GM12878 (cell line): ENCODE measurements around the gene VCAN. TPM values are rescaled to one million over a fixed set of nuclear protein-coding genes. Genes with fewer than 3 reads are reported as not detected.

Source experiments
- ATAC-seq: fragments of 200-7000 bp; cut with Tn5 transposase; 3 replicates; pipeline ENCODE4 v1.9.1; 2020; ENCODE audit warnings: mild to moderate bottlenecking, moderate library complexity
- BruUV-seq: library from RNA; stranded (reverse); fragments of 400-500 nt; replicated peaks from 2 replicates; lab custom pipeline; 2021; lab: Mats Ljungman, UMichigan
- CTCF ChIA-PET: fragments of 300-600 bp; sonication (Branson Sonifier 250); formaldehyde crosslinking; extraction: SDS; loops from one replicate; lab custom pipeline; 2021; ENCODE audit warnings: inconsistent platforms; lab: Yijun Ruan, JAX
- POLR2A ChIA-PET: fragments of 350-600 bp; formaldehyde crosslinking; extraction: SDS; loops from one replicate; lab custom pipeline; 2021; ENCODE audit warnings: inconsistent platforms; lab: Charles Lee
- RAD21 ChIA-PET: fragments of 300-600 bp; sonication (Branson Sonifier 250); formaldehyde crosslinking; loops from one replicate; lab custom pipeline; 2023; ENCODE audit warnings: antibody characterized with exemption; ENCODE audit not compliant: unreplicated experiment; lab: Charles Lee
- SMC1A ChIA-PET: fragments of 300-600 bp; sonication (Branson Sonifier 250); formaldehyde crosslinking; loops from one replicate; lab custom pipeline; 2023; ENCODE audit not compliant: unreplicated experiment, uncharacterized antibody; lab: Charles Lee
- DNase-seq: peaks from one replicate; pipeline ENCODE4 v3.0.0-alpha.2; 2011; ENCODE audit warnings: low read depth, low spot score
- FAIRE-seq: peaks from 3 replicates; lab custom pipeline; 2011; peaks lifted over from hg19 to GRCh38; lab: Jason Lieb, UNC
- H2AFZ ChIP-seq: 2 replicates; pipeline ENCODE4 v1.6.0; 2011; ENCODE audit warnings: low read depth, low read length, control low read depth; ENCODE audit not compliant: control insufficient read depth
- H3K27ac ChIP-seq: 2 replicates; pipeline ENCODE4 v1.5.1; 2011; ENCODE audit warnings: control low read depth; ENCODE audit not compliant: control insufficient read depth, insufficient read depth
- H3K27me3 ChIP-seq, 2 experiments: replicated peaks in 1 of 2; 2 replicates each; pipeline versions ENCODE4 v1.6.0 to v1.6.1; 2011; ENCODE audit warnings: low read length in 1 of 2; ENCODE audit not compliant: control insufficient read depth in 2 of 2, insufficient read depth in 2 of 2
- H3K36me3 ChIP-seq, 2 experiments: 2 replicates each; pipeline ENCODE4 v1.5.1; 2011; ENCODE audit warnings: low read length in 1 of 2; ENCODE audit not compliant: control insufficient read depth in 2 of 2, insufficient read depth in 2 of 2
- H3K4me1 ChIP-seq: 2 replicates; pipeline ENCODE4 v1.6.1; 2011; ENCODE audit warnings: mild to moderate bottlenecking, low read length, moderate library complexity, mixed read lengths; ENCODE audit not compliant: control insufficient read depth, insufficient read depth
- H3K4me2 ChIP-seq: 2 replicates; pipeline ENCODE4 v1.6.0; 2011; ENCODE audit warnings: control low read depth; ENCODE audit not compliant: control insufficient read depth, insufficient read depth
- H3K4me3 ChIP-seq: fragments of 200-600 bp; sonication (generic); 2 replicates; pipeline ENCODE4 v1.5.1; 2016
- H3K79me2 ChIP-seq: 2 replicates; pipeline ENCODE4 v1.6.0; 2011; ENCODE audit warnings: low read length; ENCODE audit not compliant: control insufficient read depth, insufficient read depth
- H3K9ac ChIP-seq: 2 replicates; pipeline ENCODE4 v1.8.0; 2011; ENCODE audit warnings: low read length, control low read depth, mixed read lengths; ENCODE audit not compliant: control insufficient read depth, insufficient read depth
- H3K9me3 ChIP-seq: replicated peaks from 3 replicates; pipeline ENCODE4 v1.5.1; 2011; ENCODE audit warnings: mild to moderate bottlenecking, low read length; ENCODE audit not compliant: control insufficient read depth, insufficient read depth
- H4K20me1 ChIP-seq: 2 replicates; pipeline ENCODE4 v1.6.0; 2011; ENCODE audit not compliant: control insufficient read depth, insufficient read depth
- BCL11A ChIP-seq: IDR thresholded peaks from 2 replicates; pipeline ENCODE4 v1.6.1; 2011; ENCODE audit warnings: low read depth, low read length
- CBX3 ChIP-seq: fragments of 200-600 bp; sonication (generic); IDR thresholded peaks from 2 replicates; pipeline ENCODE4 v1.6.1; 2016; ENCODE audit warnings: low read depth, borderline replicate concordance
- FOS ChIP-seq: IDR thresholded peaks from 3 replicates; pipeline ENCODE4 v1.6.1; 2011; ENCODE audit warnings: borderline replicate concordance; ENCODE audit not compliant: insufficient read length; ENCODE audit errors: extremely low read depth
- HCFC1 ChIP-seq: fragments of 150-350 bp; IDR thresholded peaks from 2 replicates; pipeline ENCODE4 v1.6.1; 2014; ENCODE audit warnings: low read length
- HDGF ChIP-seq: fragments of 450-650 bp; IDR thresholded peaks from 2 replicates; pipeline ENCODE4 v1.6.1; 2016; ENCODE audit warnings: antibody characterized with exemption
- IKZF2 ChIP-seq, 2 experiments: fragments of 450-650 bp; IDR thresholded peaks; 2 replicates each; pipeline ENCODE4 v1.6.1; 2017; ENCODE audit warnings: mild to moderate bottlenecking in 2 of 2, moderate library complexity in 2 of 2
- NR2C2 ChIP-seq: IDR thresholded peaks from 2 replicates; pipeline ENCODE4 v1.6.1; 2011; ENCODE audit warnings: borderline replicate concordance, low read depth; ENCODE audit not compliant: control insufficient read depth, insufficient read length
- STAT1 ChIP-seq: fragments of 450-650 bp; conservative IDR thresholded peaks from 2 replicates; pipeline ENCODE4 v1.6.1; 2014; ENCODE audit warnings: antibody characterized with exemption, mild to moderate bottlenecking
- TCF12 ChIP-seq: IDR thresholded peaks from 2 replicates; pipeline ENCODE4 v1.6.1; 2011; ENCODE audit warnings: low read depth, mild to moderate bottlenecking, low read length
- ZNF274 ChIP-seq: IDR thresholded peaks from one replicate; pipeline ENCODE4 v1.8.0; 2011; ENCODE audit not compliant: insufficient read length, insufficient read depth
- WGBS: methylation state at CpG from one replicate; pipeline ENCODE4 v1.1.6; 2016; ENCODE audit warnings: low lambda C conversion rate; ENCODE audit not compliant: insufficient replicate concordance, insufficient coverage; ENCODE audit errors: missing lambda C conversion rate; 5-methylcytosine and 5-hydroxymethylcytosine counted together
- in situ Hi-C: fragments of 300-500 bp; cut with MboI; formaldehyde crosslinking; loops from 9 replicates; pipeline ENCODE4 v1.14.3; 2018; ENCODE audit warnings: mixed read lengths
- intact Hi-C: fragments of 100-400 bp; cut with micrococcal nuclease; formaldehyde crosslinking; loops from one replicate; pipeline ENCODE4 v1.14.2; 2022; ENCODE audit not compliant: unreplicated experiment
- polyA plus RNA-seq, 11 experiments: library from polyadenylated mRNA; depleted of rRNA in 4 of 11; unstranded in 6 of 11; stranded (reverse) in 5 of 11; fragments of >200 nt; fragmentation: Nextera tagmentation in 4 of 11; fragmentation: Illumina TruSeq in 1 of 11; extraction: Ambion mirVana in 4 of 11; extraction: Trizol in 1 of 11; gene quantifications; 1 replicate in 1 of 11; 2 replicates in 10 of 11; pipeline versions ENCODE4 v1.2.1 to v1.2.3, GENCODE V29; 2011 to 2016; ENCODE audit warnings: inconsistent platforms in 2 of 11, missing spikeins in 2 of 11, low read depth in 1 of 11
- total RNA-seq, 4 experiments: library from RNA; depleted of rRNA in 3 of 4; stranded (reverse); fragments of >200 nt in 3 of 4; fragmentation: Illumina TruSeq in 1 of 4; extraction: Trizol in 1 of 4; gene quantifications; 2 replicates each; pipeline versions ENCODE4 v1.2.1 to v1.2.3, GENCODE V29; 2013 to 2021
- TF ChIP-seq, protein P1 (sequence below): IDR thresholded peaks from 2 replicates; pipeline ENCODE4 v1.6.1; 2011; ENCODE audit warnings: low read depth, low read length, improper control_type of control experiment, borderline replicate concordance
- TF ChIP-seq, protein P2 (sequence below): fragments of 450-650 bp; IDR thresholded peaks from 2 replicates; pipeline ENCODE4 v1.6.1; 2017; ENCODE audit warnings: low read depth, mild to moderate bottlenecking, moderate library complexity
- TF ChIP-seq, protein P3 (sequence below): fragments of 450-650 bp; formaldehyde crosslinking; IDR thresholded peaks from 2 replicates; pipeline ENCODE4 v1.4.0; 2022; ENCODE audit warnings: mild to moderate bottlenecking, moderate library complexity
- TF ChIP-seq, protein P4 (sequence below): fragments of 450-650 bp; IDR thresholded peaks from 2 replicates; pipeline ENCODE4 v1.6.1; 2016; ENCODE audit warnings: mild to moderate bottlenecking
- TF ChIP-seq, protein P5 (sequence below): IDR thresholded peaks from 2 replicates; pipeline ENCODE4 v1.6.1; 2011; ENCODE audit warnings: borderline replicate concordance, low read depth, mild to moderate bottlenecking, moderate library complexity, mixed read lengths, low read length; ENCODE audit not compliant: insufficient read depth; ENCODE audit errors: extremely low read length

Gene VCAN
- total and polyA plus RNA-seq, 10 of the 15 experiments (the other 5 are each of a cell fraction or from before 2014, with no cell fraction given): 1.2 to 15.2 (median 4.5) TPM

DNA sequence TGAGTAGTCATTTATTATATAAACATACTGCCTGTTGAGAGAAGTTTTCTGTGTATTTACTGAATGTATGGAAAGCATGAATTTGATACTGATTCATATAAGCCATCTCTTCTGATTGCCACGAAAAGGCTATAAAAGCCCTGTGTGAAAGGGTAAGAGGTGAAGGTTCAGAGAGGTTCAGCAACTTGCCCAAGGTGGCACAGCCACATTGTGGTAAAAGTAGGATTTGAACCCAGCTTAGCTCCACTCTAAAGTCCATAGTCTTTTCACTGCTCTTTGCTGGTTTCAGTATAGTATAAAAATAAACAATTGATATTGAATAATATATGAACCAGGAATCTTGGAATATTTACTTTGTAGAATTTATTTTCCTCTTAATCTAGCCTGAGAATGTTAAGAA, 71.3 kb downstream of the VCAN start:
- DNase-seq (no peak), ATAC-seq (no peak), FAIRE-seq (no peak)
- Histone ChIP-seq H3K9me3 (no peaks in the 10 kb centered on the region; the same call in 2 of the 3 replicates), H3K4me1 (no peaks in the 10 kb centered on the region; the same call in 1 of the 2 replicates), H3K36me3 (no peaks in the 10 kb centered on the region), H3K79me2 (no peaks in the 10 kb centered on the region), H2AFZ (no peak overlapping the region), H3K4me2 (no peak overlapping the region), H3K9ac (no peak overlapping the region), H3K4me3 (no peak overlapping the region), H3K27me3 (no peaks in the 10 kb centered on the region), H4K20me1 (no peaks in the 10 kb centered on the region), H3K27ac (no peak overlapping the region)
- POLR2A ChIA-PET: no interaction called here
- no TSS peak for BruUV-seq
- RAD21 ChIA-PET: no interaction called here
- SMC1A ChIA-PET: no interaction called here
- CTCF ChIA-PET: no interaction called here
- intact Hi-C loops: no loop called here
- TF ChIP-seq NR2C2: no peak
- TF ChIP-seq, protein P1, sequence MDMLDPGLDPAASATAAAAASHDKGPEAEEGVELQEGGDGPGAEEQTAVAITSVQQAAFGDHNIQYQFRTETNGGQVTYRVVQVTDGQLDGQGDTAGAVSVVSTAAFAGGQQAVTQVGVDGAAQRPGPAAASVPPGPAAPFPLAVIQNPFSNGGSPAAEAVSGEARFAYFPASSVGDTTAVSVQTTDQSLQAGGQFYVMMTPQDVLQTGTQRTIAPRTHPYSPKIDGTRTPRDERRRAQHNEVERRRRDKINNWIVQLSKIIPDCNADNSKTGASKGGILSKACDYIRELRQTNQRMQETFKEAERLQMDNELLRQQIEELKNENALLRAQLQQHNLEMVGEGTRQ: no peak
- TF ChIP-seq STAT1: no peak
- TF ChIP-seq BCL11A: no peak
- no peak for TF ChIP-seq IKZF2 (IDR thresholded peaks at IDR 0.05)
- no peak for TF ChIP-seq HCFC1
- TF ChIP-seq FOS: no peak
- TF ChIP-seq TCF12: no peak
- TF ChIP-seq, protein P2, sequence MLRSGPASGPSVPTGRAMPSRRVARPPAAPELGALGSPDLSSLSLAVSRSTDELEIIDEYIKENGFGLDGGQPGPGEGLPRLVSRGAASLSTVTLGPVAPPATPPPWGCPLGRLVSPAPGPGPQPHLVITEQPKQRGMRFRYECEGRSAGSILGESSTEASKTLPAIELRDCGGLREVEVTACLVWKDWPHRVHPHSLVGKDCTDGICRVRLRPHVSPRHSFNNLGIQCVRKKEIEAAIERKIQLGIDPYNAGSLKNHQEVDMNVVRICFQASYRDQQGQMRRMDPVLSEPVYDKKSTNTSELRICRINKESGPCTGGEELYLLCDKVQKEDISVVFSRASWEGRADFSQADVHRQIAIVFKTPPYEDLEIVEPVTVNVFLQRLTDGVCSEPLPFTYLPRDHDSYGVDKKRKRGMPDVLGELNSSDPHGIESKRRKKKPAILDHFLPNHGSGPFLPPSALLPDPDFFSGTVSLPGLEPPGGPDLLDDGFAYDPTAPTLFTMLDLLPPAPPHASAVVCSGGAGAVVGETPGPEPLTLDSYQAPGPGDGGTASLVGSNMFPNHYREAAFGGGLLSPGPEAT: no peak
- TF ChIP-seq, protein P3, sequence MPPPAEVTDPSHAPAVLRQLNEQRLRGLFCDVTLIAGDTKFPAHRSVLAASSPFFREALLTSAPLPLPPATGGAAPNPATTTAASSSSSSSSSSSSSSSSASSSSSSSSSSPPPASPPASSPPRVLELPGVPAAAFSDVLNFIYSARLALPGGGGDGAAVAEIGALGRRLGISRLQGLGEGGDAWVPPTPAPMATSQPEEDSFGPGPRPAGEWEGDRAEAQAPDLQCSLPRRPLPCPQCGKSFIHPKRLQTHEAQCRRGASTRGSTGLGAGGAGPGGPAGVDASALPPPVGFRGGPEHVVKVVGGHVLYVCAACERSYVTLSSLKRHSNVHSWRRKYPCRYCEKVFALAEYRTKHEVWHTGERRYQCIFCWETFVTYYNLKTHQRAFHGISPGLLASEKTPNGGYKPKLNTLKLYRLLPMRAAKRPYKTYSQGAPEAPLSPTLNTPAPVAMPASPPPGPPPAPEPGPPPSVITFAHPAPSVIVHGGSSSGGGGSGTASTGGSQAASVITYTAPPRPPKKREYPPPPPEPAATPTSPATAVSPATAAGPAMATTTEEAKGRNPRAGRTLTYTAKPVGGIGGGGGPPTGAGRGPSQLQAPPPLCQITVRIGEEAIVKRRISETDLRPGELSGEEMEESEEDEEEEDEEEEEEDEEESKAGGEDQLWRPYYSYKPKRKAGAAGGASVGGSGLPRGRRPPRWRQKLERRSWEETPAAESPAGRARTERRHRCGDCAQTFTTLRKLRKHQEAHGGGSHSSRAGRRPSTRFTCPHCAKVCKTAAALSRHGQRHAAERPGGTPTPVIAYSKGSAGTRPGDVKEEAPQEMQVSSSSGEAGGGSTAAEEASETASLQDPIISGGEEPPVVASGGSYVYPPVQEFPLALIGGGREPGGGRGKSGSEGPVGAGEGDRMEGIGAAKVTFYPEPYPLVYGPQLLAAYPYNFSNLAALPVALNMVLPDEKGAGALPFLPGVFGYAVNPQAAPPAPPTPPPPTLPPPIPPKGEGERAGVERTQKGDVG: no peak
- TF ChIP-seq ZNF274: no peak
- TF ChIP-seq CBX3: no peak
- TF ChIP-seq, protein P4, sequence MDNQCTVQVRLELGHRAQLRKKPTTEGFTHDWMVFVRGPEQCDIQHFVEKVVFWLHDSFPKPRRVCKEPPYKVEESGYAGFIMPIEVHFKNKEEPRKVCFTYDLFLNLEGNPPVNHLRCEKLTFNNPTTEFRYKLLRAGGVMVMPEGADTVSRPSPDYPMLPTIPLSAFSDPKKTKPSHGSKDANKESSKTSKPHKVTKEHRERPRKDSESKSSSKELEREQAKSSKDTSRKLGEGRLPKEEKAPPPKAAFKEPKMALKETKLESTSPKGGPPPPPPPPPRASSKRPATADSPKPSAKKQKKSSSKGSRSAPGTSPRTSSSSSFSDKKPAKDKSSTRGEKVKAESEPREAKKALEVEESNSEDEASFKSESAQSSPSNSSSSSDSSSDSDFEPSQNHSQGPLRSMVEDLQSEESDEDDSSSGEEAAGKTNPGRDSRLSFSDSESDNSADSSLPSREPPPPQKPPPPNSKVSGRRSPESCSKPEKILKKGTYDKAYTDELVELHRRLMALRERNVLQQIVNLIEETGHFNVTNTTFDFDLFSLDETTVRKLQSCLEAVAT: no peak
- TF ChIP-seq HDGF: no peak
- TF ChIP-seq, protein P5, sequence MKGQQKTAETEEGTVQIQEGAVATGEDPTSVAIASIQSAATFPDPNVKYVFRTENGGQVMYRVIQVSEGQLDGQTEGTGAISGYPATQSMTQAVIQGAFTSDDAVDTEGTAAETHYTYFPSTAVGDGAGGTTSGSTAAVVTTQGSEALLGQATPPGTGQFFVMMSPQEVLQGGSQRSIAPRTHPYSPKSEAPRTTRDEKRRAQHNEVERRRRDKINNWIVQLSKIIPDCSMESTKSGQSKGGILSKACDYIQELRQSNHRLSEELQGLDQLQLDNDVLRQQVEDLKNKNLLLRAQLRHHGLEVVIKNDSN: no peak
- 5% methylated on average over 1 of the region's 1 CpG for WGBS
- in situ Hi-C loops: no loop called here
